HG02870 (cell line): Measurements from ENCODE around the gene SH3PXD2A.
"Not testable (repeated sequence)": the region's sequence is repeated elsewhere in the genome, so short reads cannot be mapped to it uniquely, and the experiment has no call there.

Source experiments
- ATAC-seq: cut with Tn5 transposase; IDR thresholded peaks from one replicate; pipeline ENCODE4 v1.9.1; 2021; ENCODE audit warnings: mild to moderate bottlenecking, moderate library complexity; ENCODE audit not compliant: unreplicated experiment

Gene SH3PXD2A

DNA sequence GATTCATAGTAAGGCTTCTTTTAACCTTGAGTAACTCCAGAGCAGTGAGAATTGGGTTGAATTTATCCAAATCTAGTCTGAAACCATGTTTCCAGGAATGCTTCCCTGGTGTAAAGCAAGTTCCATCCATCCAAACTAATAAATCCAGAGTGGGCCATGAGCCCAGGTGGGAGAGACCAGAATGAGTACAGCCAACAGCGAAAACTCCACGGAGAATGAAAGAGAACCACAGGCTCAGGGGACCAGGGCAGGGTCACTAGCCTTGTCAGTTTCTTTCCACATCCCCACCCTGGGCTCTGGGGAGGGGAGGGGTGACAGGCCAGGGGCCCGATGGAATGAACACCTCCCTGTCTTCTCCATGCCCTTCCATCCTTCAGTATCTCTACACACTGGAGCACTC, 181.8 kb downstream of the SH3PXD2A start:
- no peak for ATAC-seq

DNA sequence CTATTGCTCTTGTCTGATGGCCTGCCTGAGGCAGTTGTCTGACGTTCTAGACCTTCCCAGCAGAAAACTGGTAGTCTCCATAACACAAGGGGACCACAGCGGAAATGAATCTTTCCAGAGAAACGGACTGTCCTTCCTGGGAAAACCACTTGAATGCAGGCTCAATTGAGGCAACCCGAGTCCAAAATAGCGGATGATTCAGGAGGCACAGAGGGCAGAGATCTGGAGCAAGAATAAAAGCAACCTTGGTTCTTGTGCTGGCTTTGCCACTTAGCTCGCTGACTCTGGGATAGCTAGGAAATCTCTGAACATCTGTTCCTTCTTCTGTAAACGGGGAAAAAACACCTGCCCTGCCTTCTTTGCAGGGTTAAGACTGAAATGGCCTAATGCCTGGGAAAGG, 183.0 kb downstream of the SH3PXD2A start:
- no peak for ATAC-seq

DNA sequence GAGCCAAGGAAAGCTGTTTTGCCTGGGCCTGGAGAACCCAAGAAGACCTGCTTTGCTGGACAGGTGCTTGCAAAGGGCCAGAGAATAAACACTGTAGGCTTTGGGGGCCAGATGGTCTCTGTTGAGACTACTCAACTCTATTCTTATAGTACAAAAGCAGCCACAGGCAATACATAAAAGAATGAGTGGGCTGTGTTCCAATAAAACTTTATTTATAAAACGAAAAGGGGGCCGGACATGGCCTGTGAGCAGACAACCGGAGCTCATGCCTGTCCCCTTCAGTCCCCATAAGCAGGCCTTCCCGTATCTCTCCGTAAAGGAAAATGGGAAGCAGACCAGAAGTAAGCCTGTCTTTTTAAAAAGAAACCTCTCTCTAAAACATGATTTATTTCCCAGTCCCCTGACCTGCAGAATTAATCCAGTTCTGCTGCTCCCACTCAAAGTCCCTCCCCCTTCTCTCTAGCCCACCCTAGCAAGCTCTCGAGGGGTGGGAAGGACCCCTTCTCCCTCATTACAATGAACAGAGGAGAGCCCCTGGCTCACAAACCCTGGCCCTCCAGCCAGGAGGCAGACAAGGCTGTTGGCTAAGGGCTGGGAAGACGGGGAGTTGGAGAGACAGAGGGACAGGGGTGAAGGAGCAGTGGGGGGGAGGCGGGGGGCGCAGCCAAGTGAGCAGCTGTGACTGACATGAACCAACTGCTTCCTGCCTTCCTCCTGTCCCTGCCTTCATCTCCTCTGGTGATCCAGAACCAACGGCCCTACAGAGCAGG, 184.1 kb downstream of the SH3PXD2A start:
- no peak for ATAC-seq

DNA sequence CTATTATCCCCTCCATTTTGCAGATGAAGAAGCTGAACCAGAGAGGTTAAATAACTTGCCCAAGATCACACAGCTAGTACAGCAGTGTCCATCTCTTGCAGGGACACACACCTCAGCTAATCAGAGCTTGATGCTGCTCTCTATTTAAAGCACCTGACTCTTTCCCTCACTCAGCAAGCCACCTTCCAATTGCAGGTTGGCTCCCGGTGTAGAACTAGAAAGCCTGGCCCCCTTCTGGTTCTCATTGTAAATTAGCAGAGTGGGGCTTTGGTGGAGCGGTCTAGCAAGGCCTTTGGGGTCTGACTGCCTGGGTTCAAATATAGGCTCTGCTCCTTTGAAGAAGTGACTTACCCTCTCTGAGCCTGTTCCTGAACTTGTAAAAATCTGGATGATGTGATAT, 185.4 kb downstream of the SH3PXD2A start:
- no peak for ATAC-seq

DNA sequence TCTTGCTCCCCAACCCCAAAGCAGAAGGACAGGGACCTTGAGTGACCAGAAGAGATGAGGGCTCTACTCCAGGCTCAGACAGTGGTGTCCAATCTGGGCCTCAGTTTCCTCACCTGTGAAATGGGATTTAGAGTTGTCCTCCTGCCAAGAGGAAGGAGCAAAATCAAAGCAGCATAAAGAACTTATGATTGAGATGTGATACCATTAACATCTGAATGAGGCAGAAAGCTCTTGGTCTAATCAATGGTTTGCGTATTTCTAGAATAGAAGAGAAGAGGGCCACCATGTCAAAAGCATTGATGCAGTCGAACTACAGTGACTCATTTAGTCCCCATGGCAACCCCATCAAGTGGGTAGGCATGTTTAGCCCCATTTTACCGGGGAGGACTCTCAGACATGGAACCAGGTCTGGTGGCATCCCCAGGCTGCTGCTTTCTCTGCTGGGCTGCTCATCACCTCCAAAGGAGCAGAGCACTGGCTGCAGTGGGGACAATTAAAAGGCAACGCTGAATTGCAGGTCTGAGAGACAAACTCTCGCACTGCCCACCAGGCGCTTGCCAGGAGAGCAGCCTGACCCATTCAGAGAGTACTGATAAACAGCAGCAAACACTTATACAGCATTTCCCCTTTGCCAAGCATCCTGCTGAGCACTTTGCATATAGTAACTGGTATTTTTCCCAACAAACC, 186.0 kb downstream of the SH3PXD2A start:
- ATAC-seq, result no peak

DNA sequence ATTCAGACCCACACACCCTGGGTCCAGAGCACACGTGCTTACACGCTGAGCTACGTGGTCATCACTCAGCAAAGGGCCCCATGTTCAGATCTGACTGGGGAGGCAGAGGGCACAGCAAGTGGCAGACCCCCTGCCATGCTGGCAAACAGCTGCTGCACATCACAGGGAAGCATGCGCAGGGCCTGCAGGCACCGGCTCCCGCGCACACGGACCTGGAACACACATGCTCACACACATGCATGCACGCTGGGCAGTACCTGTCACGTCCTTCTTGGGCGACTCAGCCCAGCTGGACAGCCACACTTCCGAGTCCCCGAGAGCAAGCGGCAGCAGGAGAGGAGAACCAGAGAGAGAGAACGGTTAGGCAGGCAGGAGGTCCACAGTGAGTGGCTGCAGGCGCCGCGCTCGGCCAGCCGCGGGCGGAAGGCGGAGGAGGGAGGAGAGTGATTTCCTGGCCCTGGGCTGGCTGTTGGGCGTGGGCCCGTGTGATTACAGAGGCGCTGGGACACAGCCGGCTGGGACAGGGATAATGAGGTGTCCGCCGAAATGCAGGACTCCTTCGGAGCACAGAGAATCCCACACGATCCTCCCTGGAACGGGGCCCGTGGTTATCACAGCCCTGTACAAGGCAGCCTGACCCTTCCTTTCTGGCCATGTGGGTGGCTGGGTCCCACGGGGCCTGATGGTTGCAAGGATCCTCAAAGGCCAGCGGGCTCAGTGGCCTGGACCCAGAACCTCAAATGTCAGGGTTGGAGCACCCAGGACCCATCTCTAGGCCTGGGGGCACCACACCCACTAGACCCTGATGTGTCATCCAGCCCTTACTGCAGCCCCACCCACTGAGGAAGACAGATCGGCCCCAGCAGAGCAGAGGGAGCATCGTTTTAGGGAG, 186.8 kb downstream of the SH3PXD2A start:
- ATAC-seq, result no peak

DNA sequence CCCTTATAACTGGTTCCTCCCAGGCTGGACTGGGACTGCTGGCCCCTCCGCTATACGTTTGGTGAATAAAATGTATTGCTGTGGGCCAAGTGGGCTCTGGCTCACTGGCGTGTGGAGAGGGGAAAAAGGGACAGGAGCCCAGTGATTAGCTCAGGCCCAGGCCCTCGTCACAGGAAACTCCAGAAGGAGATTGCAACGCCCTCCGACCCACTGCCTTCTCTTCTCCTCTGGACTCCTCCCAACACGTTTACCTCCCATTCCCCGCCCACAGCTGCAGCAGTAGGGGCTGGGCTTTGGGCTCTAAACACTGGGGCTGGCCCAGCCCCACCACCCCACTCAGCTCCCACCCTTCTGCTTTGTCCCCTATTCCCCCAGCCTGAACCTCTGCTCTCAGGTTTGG, 188.0 kb downstream of the SH3PXD2A start:
- ATAC-seq, result no peak

DNA sequence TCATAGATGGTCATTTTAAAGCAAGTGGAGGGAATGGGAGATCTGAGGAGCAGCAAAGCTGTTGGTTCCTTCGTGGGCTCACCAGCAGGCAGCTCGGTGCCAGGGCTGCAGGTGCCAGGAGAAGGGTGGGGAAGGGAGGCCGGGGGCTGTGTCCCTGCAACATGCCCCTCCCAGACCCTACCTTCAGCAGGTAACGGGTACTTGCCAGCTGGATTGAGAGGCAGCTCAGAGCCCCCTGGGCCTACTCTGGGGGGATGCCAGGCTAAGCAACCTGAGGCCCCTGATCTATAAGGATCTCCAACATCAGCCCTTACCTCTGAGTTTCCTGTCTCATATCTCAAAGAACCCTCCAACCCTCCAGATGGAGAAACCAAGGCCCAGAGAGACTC, 188.6 kb downstream of the SH3PXD2A start:
- ATAC-seq, result no peak

DNA sequence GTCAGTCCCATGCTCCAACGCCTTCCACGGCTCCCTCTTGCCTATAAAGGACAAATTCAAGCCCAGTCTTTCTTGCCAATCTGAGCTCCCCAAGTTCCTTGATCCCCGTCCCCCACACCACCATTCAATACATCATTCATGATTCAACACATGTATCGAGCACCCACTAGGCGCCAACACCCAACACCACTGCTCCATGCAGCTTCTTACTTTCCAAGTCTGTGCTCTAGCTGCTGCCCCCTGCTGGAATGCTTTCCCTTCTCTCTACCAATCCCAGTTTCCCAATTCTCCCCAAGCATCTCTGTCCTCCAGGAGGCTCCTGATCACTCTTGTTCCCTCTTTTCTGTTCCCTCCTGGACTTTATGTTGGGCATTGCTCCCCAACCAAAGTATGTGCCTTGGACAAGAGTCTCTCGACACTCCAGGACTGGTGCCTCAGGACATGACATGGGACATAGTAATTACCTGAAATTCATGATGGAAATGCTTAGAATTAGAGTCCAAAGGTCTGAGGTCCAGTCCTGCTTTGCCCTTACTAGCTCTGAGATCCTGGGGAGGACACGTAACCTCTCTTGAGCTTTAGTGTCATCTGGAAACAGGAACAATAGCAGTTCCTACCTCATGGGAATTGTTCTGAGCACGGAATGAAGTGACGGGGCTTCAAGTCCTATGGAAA, 189.2 kb downstream of the SH3PXD2A start:
- no peak for ATAC-seq

DNA sequence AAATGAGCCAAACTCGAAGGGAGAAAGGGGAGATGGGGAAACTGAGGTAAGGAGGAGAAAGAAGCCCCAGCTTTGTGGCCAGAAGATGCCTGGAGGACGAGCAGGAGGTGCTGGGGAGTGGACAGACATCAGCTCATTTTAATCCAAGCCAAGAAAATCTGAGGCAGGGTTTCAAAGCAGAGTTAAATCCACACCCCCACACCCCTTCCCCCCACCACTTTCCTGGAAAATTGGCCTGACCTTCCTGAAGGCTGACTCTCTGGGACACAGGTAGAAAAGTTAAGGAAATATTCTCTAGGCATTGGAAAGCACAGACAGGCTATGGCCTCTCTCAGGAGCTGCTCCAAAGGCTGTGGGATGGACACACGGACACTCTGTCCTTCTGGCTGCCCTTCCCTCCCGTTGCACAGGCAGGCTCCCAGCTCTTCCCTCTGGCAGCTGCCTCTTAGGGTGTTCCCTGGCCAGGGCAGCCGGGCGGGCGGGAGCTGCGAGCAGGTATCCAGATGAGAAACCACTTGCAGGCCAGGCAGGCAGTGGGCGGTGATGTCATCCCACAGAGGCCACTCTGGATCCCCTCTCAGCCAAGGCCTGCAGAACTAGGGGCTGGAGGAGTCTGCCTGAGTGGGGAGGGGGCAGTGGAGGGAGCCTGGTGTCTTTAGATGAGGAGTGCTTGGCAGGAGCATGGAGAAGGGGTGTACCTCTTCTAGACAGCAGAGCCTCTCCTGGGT, 190.1 kb downstream of the SH3PXD2A start:
- no peak for ATAC-seq

DNA sequence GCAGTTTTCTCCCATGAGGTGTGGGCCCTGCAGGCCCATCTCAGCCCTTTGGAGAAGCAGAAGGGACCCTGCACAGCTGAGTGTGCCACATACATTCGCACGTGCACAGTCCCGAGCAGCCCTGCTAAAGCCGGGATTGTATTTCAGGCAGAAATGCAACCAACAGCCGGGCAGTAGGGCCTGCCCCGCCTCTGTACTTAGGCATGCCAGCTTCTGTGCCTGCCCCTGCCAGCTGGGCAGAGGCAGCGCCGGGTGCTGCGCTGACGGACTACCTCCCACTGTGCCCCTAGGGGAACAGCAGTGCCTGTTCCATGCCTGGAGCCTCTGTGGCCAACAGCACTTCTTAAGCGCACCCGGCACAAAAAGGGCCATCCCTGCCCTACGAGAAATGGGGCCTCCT, 191.6 kb downstream of the SH3PXD2A start:
- ATAC-seq, result no peak

DNA sequence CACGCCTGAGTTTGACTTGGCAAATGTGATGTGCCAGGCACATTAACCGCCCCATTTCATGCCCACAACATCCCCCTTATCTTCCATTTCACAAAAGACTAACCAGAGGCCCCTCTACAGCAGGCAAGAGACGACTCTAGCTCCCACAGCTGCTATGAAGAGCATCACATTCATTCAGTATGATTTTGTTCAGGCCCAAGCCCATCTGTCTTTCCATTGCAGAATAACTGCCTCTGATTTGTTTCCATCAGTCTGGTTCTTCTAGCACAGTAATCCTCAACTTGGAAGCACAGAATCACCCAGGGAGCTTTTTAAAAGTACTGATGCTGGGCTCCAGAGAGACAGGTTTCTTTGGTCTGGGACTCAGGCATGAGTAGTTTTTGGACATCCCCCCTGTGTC, 192.1 kb downstream of the SH3PXD2A start:
- no peak for ATAC-seq

DNA sequence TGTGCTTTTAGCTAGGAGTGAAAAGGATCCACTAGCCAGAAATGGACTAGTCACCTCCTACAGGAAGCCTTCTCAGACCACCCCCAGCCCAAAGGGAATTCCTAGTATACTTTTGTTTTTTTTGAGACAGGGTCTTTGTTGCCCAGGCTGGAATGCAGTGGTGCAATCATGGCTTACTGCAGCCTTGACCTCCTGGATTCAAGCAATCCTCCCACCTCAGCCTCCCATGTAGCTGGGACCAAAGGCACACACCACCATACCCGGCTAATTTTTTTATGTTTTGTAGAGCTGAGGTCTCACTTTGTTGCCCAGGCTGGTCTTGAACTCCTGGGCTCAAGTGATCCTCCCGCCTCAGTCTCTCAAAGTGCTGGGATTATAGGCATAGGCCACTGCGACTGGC, 192.7 kb downstream of the SH3PXD2A start:
- ATAC-seq, result not testable (repeated sequence)

DNA sequence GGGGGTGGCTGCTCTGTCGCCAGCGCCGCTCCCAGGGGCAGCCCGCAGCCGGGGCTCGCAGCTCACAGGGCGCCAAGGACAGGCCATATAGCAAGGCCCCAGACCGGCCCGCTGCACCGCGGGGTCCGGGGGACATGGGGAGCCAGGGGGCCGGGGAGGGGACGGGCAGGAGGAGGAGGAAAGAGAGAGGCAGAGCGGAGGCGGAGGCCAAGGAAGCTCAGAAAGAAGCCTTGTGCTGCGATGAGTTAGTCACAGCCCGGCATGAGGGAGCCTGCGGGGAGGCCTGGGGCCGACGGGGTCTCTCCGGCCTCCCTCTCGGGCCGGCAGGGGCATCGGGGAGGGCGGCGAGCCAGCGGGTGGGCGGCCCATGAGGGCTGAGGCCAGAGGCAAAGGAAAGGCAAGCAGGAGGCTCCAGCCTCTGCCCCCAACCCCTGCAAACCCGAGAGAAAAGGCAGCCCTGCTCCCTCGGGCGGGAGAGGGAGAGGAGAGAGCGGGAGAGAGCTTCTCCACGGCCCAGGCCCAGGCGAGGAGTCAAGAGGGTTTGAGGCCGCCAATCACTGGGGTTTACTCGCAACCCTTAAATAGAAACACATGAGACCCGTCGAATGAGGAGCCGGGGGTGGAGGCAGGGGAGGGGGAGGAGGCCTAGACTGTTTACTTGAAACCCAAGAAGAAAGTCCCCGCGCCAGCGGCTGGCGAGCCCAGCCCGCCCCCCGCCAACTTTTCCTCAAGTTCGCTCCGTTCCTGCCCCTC, 194.0 kb downstream of the SH3PXD2A start:
- ATAC-seq, result peak; percentile 52

DNA sequence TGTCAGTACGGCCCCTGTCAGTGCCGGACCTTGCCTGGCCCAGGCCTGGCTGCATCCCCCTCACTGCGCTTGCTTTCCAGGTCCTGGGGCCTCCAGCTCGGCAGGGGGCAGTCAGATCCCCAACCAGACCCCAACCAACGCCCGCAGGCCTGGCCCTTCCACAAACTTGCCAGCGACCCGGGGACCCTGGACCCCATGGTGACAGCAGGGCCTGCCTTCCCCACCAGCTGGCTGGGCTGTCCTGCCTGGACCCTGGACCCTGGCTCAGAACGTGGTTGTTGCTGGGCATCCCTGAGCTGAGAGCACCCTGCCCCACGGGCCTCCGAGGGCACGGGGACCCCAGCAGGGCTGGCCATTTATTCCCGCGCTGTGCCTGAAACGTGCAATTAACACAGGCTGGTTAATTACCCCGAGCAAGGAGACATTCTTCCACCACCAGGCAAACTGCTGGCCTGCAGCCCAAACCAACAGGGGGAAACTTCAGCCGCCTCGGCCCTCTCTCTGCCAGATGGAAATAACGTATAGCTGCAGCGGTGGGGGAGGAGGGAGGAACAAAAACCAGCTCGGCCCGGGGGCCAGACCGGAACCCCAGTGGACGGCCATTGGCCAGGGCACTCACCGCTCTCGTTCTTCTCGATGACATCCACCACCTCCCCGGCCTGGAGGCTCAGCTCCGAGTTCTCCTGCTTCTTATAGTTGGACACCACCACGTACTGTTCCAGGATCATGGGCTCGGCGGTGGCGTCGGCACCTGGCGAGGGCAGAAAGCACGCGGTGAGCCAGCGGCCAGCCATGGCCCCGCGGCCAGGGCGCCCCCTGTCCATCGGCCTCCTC, 194.8 kb downstream of the SH3PXD2A start:
- ATAC-seq, result peak; percentile 31

DNA sequence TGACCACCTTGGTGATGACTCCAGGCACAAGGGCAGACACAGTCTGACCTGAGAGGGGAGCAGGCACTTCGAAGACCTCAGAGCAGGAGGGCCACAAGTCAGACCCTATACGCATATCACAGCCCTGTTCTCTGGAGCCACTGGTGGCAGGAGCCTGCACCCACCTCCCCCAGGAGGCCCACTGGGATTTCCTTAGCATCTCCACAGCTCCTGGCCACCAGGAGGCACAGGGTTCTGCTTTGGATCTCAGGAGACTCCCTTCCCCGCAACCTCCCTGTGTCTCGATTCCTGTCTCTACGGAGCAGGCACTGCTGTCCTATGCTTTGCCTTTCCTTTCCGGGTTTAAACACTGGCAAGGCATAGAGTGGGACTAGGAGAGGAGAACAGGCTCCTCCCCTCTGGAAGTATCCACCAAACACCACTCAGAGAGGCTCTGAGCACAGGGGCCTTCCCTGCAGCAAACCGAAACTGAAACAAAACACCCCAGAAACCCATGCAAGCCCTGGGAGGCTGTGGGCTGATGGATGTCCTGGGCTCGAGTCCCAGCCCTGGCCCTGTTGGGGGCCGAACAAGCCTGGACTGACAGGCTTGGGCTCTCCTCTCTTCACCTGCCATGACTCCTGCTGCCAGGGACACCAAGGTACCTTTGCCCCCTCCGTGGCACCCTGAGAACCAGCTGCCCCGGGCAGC, 195.6 kb downstream of the SH3PXD2A start:
- ATAC-seq, result peak; percentile 77

DNA sequence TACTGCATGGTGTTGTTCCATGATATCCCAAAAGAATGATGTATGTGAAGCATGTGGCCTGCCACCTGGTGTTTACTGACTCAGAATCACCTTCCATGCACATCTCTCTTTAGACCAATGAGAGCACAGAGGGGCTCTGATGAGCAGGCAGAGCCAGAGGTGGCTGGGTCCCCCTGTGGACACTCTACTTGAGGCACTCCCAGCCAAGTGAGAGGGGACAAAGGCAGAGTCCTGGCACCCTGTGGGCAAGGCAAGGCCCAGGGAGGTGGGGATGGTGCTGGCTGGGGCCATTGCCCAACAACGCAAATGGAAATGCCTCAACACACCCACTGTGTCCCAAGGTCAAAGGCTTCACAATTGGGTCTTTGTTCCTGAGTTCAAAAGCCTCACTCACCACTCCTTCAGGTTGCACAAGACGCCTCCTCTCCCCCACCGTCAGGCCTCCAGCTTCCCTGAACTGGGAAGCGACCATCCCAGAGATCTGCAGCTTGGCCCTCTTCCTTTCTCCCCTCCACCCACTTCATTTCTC, 197.3 kb downstream of the SH3PXD2A start:
- ATAC-seq, result no peak

DNA sequence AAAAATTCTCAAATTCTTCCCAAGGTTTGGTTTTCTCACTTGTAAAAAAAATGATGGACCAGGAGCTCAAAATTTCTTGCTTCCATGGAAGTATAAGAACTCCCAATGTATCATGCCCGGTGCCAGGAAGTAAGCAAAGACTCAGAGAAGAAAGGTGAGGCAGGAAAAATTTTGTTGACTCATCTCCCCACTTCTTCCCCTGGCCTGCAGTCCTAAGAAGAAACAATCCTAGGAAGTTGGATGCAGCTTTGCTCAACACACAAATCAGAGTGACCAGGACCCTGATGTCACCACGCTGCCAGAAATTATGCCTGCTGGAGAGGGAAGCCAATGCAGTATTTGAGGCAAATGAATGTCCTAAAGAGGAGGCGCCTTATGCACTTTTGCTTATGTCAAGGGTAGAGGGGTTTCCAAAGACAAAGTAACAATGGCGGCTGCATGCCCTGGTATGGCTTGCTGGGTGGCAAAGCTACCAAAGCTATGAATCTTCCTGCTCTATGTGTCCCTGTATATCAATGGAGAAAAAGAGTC, 198.2 kb downstream of the SH3PXD2A start:
- ATAC-seq, result no peak
